OCI-M2 (cell line): ENCODE results near the gene ARHGAP45.

ENCODE experiments used
- DNase-seq: peaks from one replicate; lab custom pipeline; 2025; ENCODE audit not compliant: unreplicated experiment; lab: John Stamatoyannopoulos, UW

ARHGAP45 gene

DNA sequence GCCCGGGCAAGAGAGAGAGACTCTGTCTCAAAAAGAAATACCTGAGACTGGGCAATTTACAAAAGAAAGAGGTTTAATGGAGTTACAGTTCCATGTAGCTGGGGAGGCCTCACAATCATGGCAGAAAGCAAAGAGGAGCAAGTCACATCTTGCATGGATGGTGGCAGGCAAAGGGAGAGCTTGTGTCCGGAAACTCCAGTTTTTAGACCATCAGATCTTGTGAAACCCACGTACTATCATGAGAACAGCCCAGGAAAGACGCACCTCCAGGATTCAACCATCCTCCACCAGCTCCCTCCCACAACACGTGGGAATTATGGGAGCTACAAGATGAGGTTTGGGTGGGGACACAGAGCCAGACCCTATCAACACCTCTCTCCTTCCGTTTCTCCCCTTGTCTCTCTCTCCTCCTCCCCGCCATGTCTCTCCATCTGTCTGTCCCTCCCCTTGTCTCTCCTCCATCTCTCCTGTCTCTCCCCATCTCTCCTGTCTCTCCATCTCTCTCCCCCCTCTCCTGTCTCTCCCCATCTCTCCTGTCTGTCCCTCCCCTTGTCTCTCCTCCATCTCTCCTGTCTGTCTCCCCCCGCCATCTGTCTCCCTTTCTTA lies 18.2 kb downstream of the ARHGAP45 start:
- no peak for DNase-seq

GRCh38 chr19:1085676-1086442 lies 18.9 kb downstream of the ARHGAP45 start:
- DNase-seq = no peak

DNA sequence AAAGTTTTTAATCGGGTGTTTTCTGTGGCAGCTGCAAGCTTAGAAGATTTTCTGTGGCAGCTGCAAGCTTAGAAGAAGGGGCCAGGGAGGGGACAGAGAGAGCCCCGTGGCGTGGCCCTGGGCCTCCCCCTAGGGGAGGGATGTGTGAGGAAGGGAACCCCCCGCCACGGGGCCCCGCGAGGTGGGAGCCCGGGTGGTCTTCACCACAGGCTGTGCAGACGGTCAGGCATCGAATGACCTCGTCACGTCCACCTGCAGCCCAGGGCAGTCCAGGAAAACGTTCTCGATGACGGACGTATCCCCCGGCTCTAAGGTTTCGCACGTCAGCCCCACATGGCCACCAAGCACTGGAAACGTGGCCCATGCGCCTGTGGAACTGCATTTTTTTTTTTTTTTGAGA lies 19.6 kb downstream of the ARHGAP45 start:
- no peak for DNase-seq

GRCh38 chr19:1087813-1088415 lies 20.9 kb downstream of the ARHGAP45 start:
- no peak for DNase-seq

- no peak for DNase-seq
Observed at GRCh38 chr19:1088416-1089010, 21.5 kb downstream of the ARHGAP45 start.

- no peak for DNase-seq
Observed at GRCh38 chr19:1089126-1089771, 22.3 kb downstream of the ARHGAP45 start.

DNA sequence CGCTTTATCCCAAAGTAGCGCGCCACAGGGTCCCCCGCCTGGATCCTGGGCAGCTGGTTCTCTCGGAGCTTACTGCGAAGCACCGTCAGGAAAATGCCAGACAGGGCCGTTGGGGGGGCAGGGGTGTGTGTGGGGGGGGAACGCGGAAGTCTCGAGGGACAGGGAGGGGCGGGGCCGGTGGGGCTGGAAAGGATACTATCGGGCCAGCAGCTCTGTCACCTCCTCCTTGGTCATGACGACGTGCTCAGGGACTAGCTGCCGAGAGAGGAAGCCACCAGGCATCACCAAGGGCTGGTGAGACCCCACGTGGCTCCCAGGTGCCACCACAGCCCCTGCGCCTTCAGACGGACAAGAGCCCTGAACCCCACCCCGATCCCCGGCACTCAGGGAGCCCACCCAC lies 22.9 kb downstream of the ARHGAP45 start:
- DNase-seq = no peak

- no peak for DNase-seq
Observed at GRCh38 chr19:1090731-1091543, 24.0 kb downstream of the ARHGAP45 start.

DNA sequence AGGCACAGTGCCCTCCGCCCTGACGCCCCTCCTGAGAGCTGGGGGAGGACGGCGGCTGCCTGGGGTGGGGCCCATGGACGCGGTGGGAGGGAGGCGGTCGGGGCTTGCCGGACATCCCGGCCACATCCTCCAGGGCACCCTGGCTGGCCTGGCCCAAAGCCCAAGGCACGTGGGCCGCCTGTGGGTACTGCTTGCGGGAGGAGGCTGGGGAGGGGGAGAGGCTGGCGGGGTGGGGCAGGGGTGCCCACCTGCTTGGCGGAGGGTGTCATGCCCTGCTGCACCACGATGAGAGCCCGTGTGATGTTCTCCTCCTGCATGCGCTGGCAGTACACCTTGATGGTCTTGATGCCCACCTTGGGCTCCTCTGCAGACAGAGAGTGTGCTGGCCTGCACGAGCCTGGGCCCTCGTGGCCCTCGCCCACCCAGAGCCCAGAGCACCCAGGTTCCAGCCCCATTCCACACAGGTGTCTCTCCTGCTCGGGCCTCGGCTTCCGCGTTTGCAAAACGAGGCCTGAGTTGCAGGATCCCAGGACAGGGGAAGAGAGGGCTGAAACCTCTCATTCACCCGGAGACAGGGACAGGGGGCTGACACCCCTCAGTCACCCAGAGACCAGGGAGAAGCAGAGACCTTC lies 24.7 kb downstream of the ARHGAP45 start:
- no peak for DNase-seq

DNA sequence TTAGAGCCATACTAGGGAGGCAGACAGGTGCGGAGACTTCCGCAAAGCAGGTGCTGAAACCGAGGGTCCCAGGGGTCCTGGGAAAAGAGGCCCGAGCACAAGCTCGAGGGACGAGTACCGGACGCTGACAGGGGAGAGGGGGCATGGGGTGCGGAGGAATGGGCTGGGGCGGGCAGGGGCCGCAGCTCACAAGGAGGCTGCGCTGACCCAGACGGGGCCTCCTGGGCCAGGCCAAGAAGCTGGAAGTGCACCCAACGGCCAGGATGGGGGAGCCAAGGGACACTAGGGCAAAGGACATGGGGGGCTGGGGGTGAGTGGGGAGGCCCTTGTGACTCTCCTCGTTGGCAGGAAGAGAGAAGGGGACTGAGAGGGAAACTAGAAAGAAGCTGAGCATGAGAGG lies 26.4 kb downstream of the ARHGAP45 start:
- no peak for DNase-seq

DNA sequence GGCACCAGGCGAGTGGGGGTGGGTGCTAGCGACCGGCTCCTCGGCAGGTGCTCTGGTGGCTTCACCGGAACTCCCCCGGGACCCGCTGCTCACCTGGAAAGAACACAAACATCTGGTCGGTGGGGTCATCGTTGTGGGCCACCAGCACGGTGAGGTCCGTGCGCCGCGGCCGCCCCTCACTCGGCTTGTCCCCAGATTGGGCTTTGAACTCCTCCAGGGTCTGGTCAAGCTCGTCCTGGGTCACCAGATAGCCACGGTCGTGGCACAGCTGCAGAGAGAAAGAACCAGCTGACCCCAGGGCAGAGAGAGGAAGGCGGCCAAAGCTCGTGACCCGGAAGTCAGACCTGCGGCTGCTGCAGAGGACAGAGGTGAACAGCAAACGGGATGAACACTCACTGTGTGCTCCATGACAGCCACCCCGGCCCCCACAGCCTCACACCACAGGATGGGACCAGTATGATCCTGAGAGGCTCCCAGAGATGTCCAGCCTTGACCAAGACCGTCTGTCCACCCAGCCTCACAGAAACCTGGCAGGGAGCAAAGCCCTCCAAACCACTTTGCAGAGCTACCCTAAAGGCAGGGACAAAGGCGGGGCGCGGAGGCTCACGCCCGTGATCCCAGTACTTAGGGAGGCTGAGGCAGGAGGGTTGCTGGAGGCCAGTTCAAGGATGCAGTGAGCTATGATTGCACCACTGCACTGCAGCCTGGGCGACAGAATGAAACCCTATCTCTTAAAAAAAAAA lies 27.0 kb downstream of the ARHGAP45 start:
- no peak for DNase-seq

DNA sequence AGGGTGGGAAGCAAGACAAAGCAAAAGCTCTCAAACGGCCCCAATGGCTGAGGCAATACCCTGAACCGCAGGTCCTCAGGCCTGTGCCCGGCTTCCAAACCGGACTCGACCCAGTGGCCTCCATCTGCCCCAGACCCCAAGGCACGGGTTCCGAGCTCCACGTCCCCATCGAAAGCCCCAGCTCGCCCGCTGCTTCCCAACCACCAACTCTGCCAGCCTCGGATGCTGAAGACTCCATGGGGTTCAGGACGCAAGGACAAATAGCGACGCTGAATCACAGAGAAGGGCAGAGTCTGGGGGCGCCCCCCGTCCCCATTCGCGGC lies 27.6 kb downstream of the ARHGAP45 start:
- DNase-seq = no peak

DNA sequence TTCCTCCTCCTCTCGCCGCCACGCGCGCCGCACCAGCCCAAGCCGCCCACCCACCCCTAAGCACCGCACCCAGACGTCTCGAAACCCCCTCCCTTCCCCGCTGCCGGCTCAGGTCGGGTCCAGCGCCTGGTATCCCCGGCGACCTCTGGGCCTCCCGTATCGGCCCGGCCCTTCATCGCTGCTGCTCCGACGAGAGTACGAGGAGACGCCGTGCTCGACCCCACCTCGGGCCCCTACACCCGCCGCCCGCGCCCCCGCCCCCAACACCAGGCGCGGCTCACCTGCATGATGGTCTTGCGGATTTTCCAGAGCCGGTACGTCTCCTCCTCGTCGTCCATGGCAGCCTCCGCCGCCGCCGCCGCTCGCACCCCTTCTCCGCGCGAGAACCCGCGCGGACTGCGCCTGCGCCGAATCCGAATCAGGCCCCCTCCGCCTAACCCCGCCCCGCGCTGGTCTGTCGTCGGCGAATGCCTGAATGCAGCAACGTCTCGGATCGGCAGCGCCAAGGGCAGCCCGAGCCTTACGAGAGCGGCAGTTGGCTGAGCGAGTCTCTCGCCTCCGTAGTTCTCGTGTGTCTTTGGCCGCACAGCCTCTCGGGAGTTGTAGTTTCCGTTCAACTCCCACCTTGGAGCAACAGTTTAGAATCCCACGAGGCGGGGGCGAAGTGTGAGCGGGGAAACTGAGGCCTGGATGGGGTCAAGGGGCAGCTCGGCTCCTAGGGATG lies 28.2 kb downstream of the ARHGAP45 start, which contains the start of gene POLR2E:
Gene POLR2E, minus strand, starts transcription at position 398 of the 724 bp plus-strand sequence. Its CDS starts 60 bp downstream, at position 338.
- DNase-seq = peak; percentile 68

DNA sequence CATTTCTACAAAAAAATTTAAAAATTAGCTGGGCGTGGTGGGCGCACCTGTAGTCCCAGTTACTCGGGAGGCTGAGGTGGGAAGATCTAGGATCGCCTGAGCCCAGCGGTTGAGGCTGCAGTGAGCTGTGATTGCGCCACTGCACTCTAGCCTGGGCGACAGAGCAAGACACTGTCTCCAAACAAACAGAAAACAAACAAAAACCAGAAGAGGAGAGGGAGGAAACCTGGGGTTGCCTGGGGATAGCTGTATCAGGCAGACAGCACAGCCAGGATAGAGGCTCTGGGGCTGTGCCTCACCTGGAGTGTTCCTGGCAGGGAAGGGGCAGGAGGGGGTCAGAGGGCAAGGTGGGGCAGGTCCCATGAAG lies 30.8 kb downstream of the ARHGAP45 start:
- no peak for DNase-seq

GRCh38 chr19:1098177-1099051 lies 31.4 kb downstream of the ARHGAP45 start:
- DNase-seq = no peak

- no peak for DNase-seq
Observed at GRCh38 chr19:1101337-1101698, 34.4 kb downstream of the ARHGAP45 start.

- DNase-seq = no peak
Observed at GRCh38 chr19:1102407-1103131, 35.6 kb downstream of the ARHGAP45 start.
